Parathyroid adenoma (tissue), 2 donors: ENCODE measurements around the gene ULK2.

Source experiments
- H2AFZ ChIP-seq: fragments of 300-600 bp; sonication (generic); one replicate; pipeline ENCODE4 v1.7.0; 2017; ENCODE audit warnings: antibody characterized with exemption, mild to moderate bottlenecking
- H3K27ac ChIP-seq: fragments of 300-600 bp; sonication (generic); one replicate; pipeline ENCODE4 v1.7.0; 2017
- H3K27me3 ChIP-seq: fragments of 300-600 bp; sonication (generic); one replicate; pipeline ENCODE4 v1.7.0; 2017; ENCODE audit warnings: low read length; ENCODE audit not compliant: control insufficient read depth, insufficient read depth
- H3K36me3 ChIP-seq: fragments of 300-600 bp; sonication (generic); one replicate; pipeline ENCODE4 v1.7.0; 2017; ENCODE audit warnings: low read length; ENCODE audit not compliant: control insufficient read depth, insufficient read depth
- H3K4me1 ChIP-seq: fragments of 300-600 bp; sonication (generic); one replicate; pipeline ENCODE4 v1.7.0; 2017; ENCODE audit warnings: control low read depth
- H3K4me2 ChIP-seq: fragments of 300-600 bp; sonication (generic); one replicate; pipeline ENCODE4 v1.7.0; 2017; ENCODE audit warnings: low read length
- H3K4me3 ChIP-seq: fragments of 300-600 bp; sonication (generic); one replicate; pipeline ENCODE4 v1.7.0; 2017; ENCODE audit warnings: low read depth, low read length
- H3K79me2 ChIP-seq: fragments of 300-600 bp; sonication (generic); one replicate; pipeline ENCODE4 v1.7.0; 2017; ENCODE audit warnings: control low read depth
- H3K9ac ChIP-seq: fragments of 300-600 bp; sonication (generic); one replicate; pipeline ENCODE4 v1.7.0; 2017; ENCODE audit warnings: mild to moderate bottlenecking
- H3K9me3 ChIP-seq: fragments of 300-600 bp; sonication (generic); one replicate; pipeline ENCODE4 v1.7.0; 2017; ENCODE audit warnings: low read length; ENCODE audit not compliant: control insufficient read depth
- CTCF ChIP-seq: fragments of 300-600 bp; sonication (generic); IDR thresholded peaks from one replicate; pipeline ENCODE4 v1.7.0; 2017; ENCODE audit warnings: antibody characterized with exemption, mild to moderate bottlenecking
- donor health status: primary hyperparathyroidism.

Gene ULK2

GRCh38 chr17:19747829-19748806, 119.6 kb downstream of the ULK2 start, which contains the start of gene ALDH3A1:
ALDH3A1 (minus strand) TSS chr17:19748298; CDS start chr17:19745129, 3,169 bp downstream.
- Histone ChIP-seq H3K4me1 (no peaks in the 10 kb centered on the region), H3K9ac (no peak within 1 kb of the TSS), H3K27ac (no peak within 1 kb of the TSS), H2AFZ (no peak within 1 kb of the TSS), H3K4me2 (no peak within 1 kb of the TSS), H3K4me3 (no peak within 1 kb of the TSS), H3K36me3 (no peaks in the 10 kb centered on the region), H3K27me3 (no peaks in the 10 kb centered on the region), H3K79me2 (no peaks in the 10 kb centered on the region), H3K9me3 (no peaks in the 10 kb centered on the region)
- TF ChIP-seq CTCF: no peak

GRCh38 chr17:19747159-19747719, 120.5 kb downstream of the ULK2 start:
- Histone ChIP-seq H3K36me3 (no peaks in the 10 kb centered on the region), H3K4me1 (no peaks in the 10 kb centered on the region), H3K27ac (no peak overlapping the region), H3K9me3 (no peaks in the 10 kb centered on the region), H2AFZ (no peak overlapping the region), H3K9ac (no peak overlapping the region), H3K4me2 (no peak overlapping the region), H3K4me3 (no peak overlapping the region), H3K79me2 (no peaks in the 10 kb centered on the region), H3K27me3 (no peaks in the 10 kb centered on the region)
- TF ChIP-seq CTCF: no peak

- Histone ChIP-seq H3K36me3 (no peaks in the 10 kb centered on the region), H3K27me3 (no peaks in the 10 kb centered on the region), H3K4me3 (no peak overlapping the region), H2AFZ (no peak overlapping the region), H3K9ac (no peak overlapping the region), H3K27ac (no peak overlapping the region), H3K79me2 (no peaks in the 10 kb centered on the region), H3K4me1 (no peaks in the 10 kb centered on the region), H3K9me3 (no peaks in the 10 kb centered on the region), H3K4me2 (no peak overlapping the region)
- TF ChIP-seq CTCF: no peak
These were observed 121.2 kb downstream of the ULK2 start for GRCh38 chr17:19746517-19746916.

GRCh38 chr17:19744922-19745757, 122.6 kb downstream of the ULK2 start:
- Histone ChIP-seq H3K27ac (no peak overlapping the region), H3K4me3 (no peak overlapping the region), H3K4me1 (no peaks in the 10 kb centered on the region), H3K27me3 (no peaks in the 10 kb centered on the region), H3K79me2 (no peaks in the 10 kb centered on the region), H3K9me3 (no peaks in the 10 kb centered on the region), H3K9ac (no peak overlapping the region), H3K36me3 (no peaks in the 10 kb centered on the region), H3K4me2 (peak overlapping the region; percentile 71), H2AFZ (peak overlapping the region; percentile 92)
- TF ChIP-seq CTCF: peak; percentile 93
